Right atrium auricular region (tissue), 2 donors: ENCODE results near the gene KIAA0040. TPM values are rescaled to one million over a fixed set of nuclear protein-coding genes. Genes with fewer than 3 reads are reported as not detected.

Experiments used
- DNase-seq: peaks from one replicate; pipeline ENCODE4 v3.0.0-alpha.2; 2019; ENCODE audit warnings: low spot score
- H3K27ac ChIP-seq, 2 donors: fragments of 200-600 bp; sonication (generic); 1 replicate in 1 of 2; 2 replicates in 1 of 2; pipeline ENCODE4 v1.5.1; 2016 to 2019
- H3K27me3 ChIP-seq, 2 donors: fragments of 200-600 bp; sonication (generic); one replicate each; pipeline versions ENCODE4 v1.5.1 to v1.6.0; 2017 to 2019
- H3K36me3 ChIP-seq: fragments of 200-600 bp; sonication (generic); one replicate; pipeline ENCODE4 v1.5.1; 2016
- H3K4me1 ChIP-seq, 2 donors: fragments of 200-600 bp; sonication (generic); one replicate each; pipeline versions ENCODE4 v1.5.1 to v1.6.0; 2017 to 2019
- H3K4me3 ChIP-seq, 2 donors: fragments of 200-600 bp; sonication (generic); 1 replicate in 1 of 2; 2 replicates in 1 of 2; pipeline ENCODE4 v1.5.1; 2017 to 2019; ENCODE audit warnings: mild to moderate bottlenecking in 1 of 2, moderate library complexity in 1 of 2
- H3K9me3 ChIP-seq, 2 donors: fragments of 200-600 bp; sonication (generic); one replicate each; pipeline ENCODE4 v1.5.1; 2019
- total RNA-seq, 2 donors: library from RNA; depleted of rRNA; stranded (reverse); fragments of >200 nt; gene quantifications; one replicate each; pipeline ENCODE4 v1.1.0, GENCODE V29; 2016
- TF ChIP-seq, protein P1 (sequence below), 2 donors: fragments of 200-600 bp; sonication (generic); IDR thresholded peaks; one replicate each; pipeline ENCODE4 v1.5.1; 2019; ENCODE audit warnings: antibody characterized with exemption in 2 of 2

KIAA0040 gene
- 10 to 100 TPM; 11.9 to 37.3 TPM for total RNA-seq

- no peaks in the 10 kb centered on the region for H3K36me3 ChIP-seq
- peak; percentile 83 for DNase-seq
- peak within 1 kb of the TSS; percentile 88 to 89 for H3K27ac ChIP-seq
- no peaks in the 10 kb centered on the region for H3K27me3 ChIP-seq
- no peaks in the 10 kb centered on the region for H3K9me3 ChIP-seq
- TF ChIP-seq, protein P1, sequence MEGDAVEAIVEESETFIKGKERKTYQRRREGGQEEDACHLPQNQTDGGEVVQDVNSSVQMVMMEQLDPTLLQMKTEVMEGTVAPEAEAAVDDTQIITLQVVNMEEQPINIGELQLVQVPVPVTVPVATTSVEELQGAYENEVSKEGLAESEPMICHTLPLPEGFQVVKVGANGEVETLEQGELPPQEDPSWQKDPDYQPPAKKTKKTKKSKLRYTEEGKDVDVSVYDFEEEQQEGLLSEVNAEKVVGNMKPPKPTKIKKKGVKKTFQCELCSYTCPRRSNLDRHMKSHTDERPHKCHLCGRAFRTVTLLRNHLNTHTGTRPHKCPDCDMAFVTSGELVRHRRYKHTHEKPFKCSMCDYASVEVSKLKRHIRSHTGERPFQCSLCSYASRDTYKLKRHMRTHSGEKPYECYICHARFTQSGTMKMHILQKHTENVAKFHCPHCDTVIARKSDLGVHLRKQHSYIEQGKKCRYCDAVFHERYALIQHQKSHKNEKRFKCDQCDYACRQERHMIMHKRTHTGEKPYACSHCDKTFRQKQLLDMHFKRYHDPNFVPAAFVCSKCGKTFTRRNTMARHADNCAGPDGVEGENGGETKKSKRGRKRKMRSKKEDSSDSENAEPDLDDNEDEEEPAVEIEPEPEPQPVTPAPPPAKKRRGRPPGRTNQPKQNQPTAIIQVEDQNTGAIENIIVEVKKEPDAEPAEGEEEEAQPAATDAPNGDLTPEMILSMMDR (IDR thresholded peaks at IDR 0.05) = peak in 1 of 2 donors; percentile 33
- H3K4me3 ChIP-seq = peak within 1 kb of the TSS; percentile 58 to 65
- H3K4me1 ChIP-seq = peaks cover 0 to 45% of the 10 kb centered on the region in 2 donors
These were observed at the start of gene KIAA0040 for GRCh38 chr1:175192630-175193526. KIAA0040 (minus strand) TSS chr1:175192776; CDS start chr1:175161013, 31,763 bp downstream.

DNA sequence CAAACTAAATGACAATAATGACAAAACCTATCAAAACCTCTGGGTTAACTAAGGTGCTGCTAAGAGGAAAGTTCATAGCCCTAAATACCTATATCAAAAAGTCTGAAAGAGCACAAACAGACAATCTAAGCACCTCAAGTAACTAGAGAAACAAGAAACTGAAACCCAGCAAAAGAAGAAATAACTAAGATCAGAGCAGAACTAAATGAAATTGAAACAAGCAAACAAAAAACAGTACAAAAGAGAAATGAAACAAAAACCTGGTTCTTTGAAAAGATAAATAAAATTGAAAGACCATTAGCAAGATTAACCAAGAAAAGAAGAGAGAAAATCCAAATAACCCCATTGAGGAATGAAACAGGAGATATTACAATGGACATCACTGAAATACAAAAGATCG lies 44.8 kb upstream of the KIAA0040 start:
- H3K36me3 ChIP-seq = no peaks in the 10 kb centered on the region
- H3K27me3 ChIP-seq = no peaks in the 10 kb centered on the region
- TF ChIP-seq, protein P1 (IDR thresholded peaks at IDR 0.05) = no peak
- no peaks in the 10 kb centered on the region for H3K4me1 ChIP-seq
- peaks cover 0 to 2% of the 10 kb centered on the region in 2 donors for H3K9me3 ChIP-seq
- DNase-seq = no peak
- no peak overlapping the region for H3K4me3 ChIP-seq
- H3K27ac ChIP-seq = no peak overlapping the region

- Histone ChIP-seq H3K27me3 (no peaks in the 10 kb centered on the region), H3K9me3 (peaks cover 0 to 2% of the 10 kb centered on the region in 2 donors), H3K36me3 (no peaks in the 10 kb centered on the region), H3K4me1 (no peaks in the 10 kb centered on the region), H3K27ac (no peak overlapping the region), H3K4me3 (no peak overlapping the region)
- TF ChIP-seq, protein P1 (IDR thresholded peaks at IDR 0.05) = no peak
- DNase-seq = no peak
These were observed 42.1 kb upstream of the KIAA0040 start for GRCh38 chr1:175234639-175235038.

- TF ChIP-seq, protein P1 (IDR thresholded peaks at IDR 0.05) = no peak
- no peaks in the 10 kb centered on the region for H3K4me1 ChIP-seq
- no peaks in the 10 kb centered on the region for H3K36me3 ChIP-seq
- H3K27me3 ChIP-seq = no peaks in the 10 kb centered on the region
- DNase-seq = no peak
- H3K27ac ChIP-seq = no peak overlapping the region
- H3K4me3 ChIP-seq = no peak overlapping the region
- H3K9me3 ChIP-seq = no peaks in the 10 kb centered on the region
These were observed 39.8 kb upstream of the KIAA0040 start for GRCh38 chr1:175232335-175232734.

DNA sequence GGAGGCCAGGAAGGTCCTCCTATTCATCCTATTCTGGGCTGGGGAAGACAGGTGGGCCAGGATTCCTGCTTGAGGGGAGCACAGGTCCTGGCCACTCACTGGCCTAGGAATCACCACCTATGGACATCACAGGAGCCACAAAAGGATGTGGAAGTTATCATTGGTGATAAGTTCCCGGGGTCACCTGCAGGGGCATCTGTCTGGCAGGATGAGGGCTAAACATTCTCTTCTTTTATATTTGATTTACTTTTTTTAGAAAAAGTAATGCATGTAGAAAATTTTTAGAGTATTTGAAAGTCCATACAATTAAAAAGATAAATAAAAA lies 33.2 kb upstream of the KIAA0040 start:
- Histone ChIP-seq H3K4me3 (no peak overlapping the region), H3K9me3 (no peaks in the 10 kb centered on the region), H3K36me3 (no peaks in the 10 kb centered on the region), H3K27me3 (no peaks in the 10 kb centered on the region), H3K27ac (no peak overlapping the region), H3K4me1 (peaks cover 0 to 14% of the 10 kb centered on the region in 2 donors)
- TF ChIP-seq, protein P1 (IDR thresholded peaks at IDR 0.05) = no peak
- no peak for DNase-seq
